Thyroid gland (tissue), 4 donors: Measurements from ENCODE around the gene PFN4. TPM values are rescaled to one million over a fixed set of nuclear protein-coding genes. Genes with fewer than 3 reads are reported as not detected.

Experiments used
- DNase-seq, 2 donors: peaks; one replicate each; pipeline ENCODE4 v3.0.0-alpha.2; 2019
- H3K27ac ChIP-seq, 3 donors: fragments of 200-600 bp; sonication (generic); 1 replicate in 2 of 3; 2 replicates in 1 of 3; pipeline ENCODE4 v1.5.1; 2016 to 2019; ENCODE audit warnings: mild to moderate bottlenecking in 1 of 3, moderate library complexity in 1 of 3
- H3K27me3 ChIP-seq: fragments of 200-600 bp; sonication (generic); one replicate; pipeline ENCODE4 v1.5.1; 2019
- H3K36me3 ChIP-seq, 2 donors: fragments of 200-600 bp; sonication (generic); one replicate each; pipeline ENCODE4 v1.5.1; 2016 to 2019
- H3K4me1 ChIP-seq, 2 donors: fragments of 200-600 bp; sonication (generic); one replicate each; pipeline ENCODE4 v1.5.1; 2017 to 2019
- H3K4me3 ChIP-seq, 3 donors: fragments of 200-600 bp; sonication (generic); replicated peaks in 1 of 3; 1 replicate in 2 of 3; 2 replicates in 1 of 3; pipeline ENCODE4 v1.5.1; 2016; ENCODE audit warnings: mild to moderate bottlenecking in 1 of 3
- H3K9me3 ChIP-seq: fragments of 200-600 bp; sonication (generic); one replicate; pipeline ENCODE4 v1.5.1; 2017
- CTCF ChIP-seq, 6 experiments: fragments of 200-600 bp in 3 of 6; fragments of 450-650 bp in 3 of 6; sonication (generic) in 3 of 6; IDR thresholded peaks; one replicate each; pipeline ENCODE4 v1.5.1; 2016 to 2019; ENCODE audit warnings: antibody characterized with exemption in 6 of 6, mild to moderate bottlenecking in 2 of 6, inconsistent platforms in 1 of 6, moderate library complexity in 1 of 6
- POLR2A ChIP-seq, 2 donors: fragments of 450-650 bp; IDR thresholded peaks; one replicate each; pipeline ENCODE4 v1.6.1; 2017; ENCODE audit warnings: antibody characterized with exemption in 2 of 2, mild to moderate bottlenecking in 2 of 2, moderate library complexity in 1 of 2
- WGBS, 2 donors: methylation state at CpG; one replicate each; pipeline ENCODE4 v1.1.5; 2017; 5-methylcytosine and 5-hydroxymethylcytosine counted together
- intact Hi-C: fragments of 100-400 bp; cut with DNase I; formaldehyde crosslinking; loops from one replicate; pipeline ENCODE4 v1.15.1; 2023
- total RNA-seq, 4 donors: library from RNA; depleted of rRNA; stranded (reverse); fragments of >200 nt; gene quantifications; one replicate each; pipeline ENCODE4 v1.2.3, GENCODE V29; 2016

The PFN4 gene
- total RNA-seq, 4 donors from 2014 or later = 1.0 to 3.5 (median 2.0) TPM; not detected in 1

- intact Hi-C loops = loop anchor here (10.0 kb wide), 1 partner anchor 137 kb away; no protein-coding TSS in a partner anchor
- Histone ChIP-seq H3K36me3 (peaks cover 11 to 36% of the 10 kb centered on the region in 2 donors), H3K27ac (no peak overlapping the region), H3K27me3 (no peaks in the 10 kb centered on the region), H3K9me3 (no peaks in the 10 kb centered on the region), H3K4me1 (peaks cover 0 to 10% of the 10 kb centered on the region in 2 donors), H3K4me3 (no peak overlapping the region)
- 92 to 95% methylated on average over 4 of the region's 4 CpGs for WGBS, 2 donors
- no peak for DNase-seq
- TF ChIP-seq POLR2A (IDR thresholded peaks at IDR 0.05) (no peak), CTCF (IDR thresholded peaks at IDR 0.05) (no peak)
Observed at GRCh38 chr2:24072259-24072658, 50.9 kb downstream of the PFN4 start.

- no peaks in the 10 kb centered on the region for H3K9me3 ChIP-seq
- DNase-seq = no peak
- H3K4me1 ChIP-seq = no peaks in the 10 kb centered on the region
- intact Hi-C loops = no loop called here
- peaks cover 16 to 36% of the 10 kb centered on the region in 2 donors for H3K36me3 ChIP-seq
- H3K27me3 ChIP-seq = no peaks in the 10 kb centered on the region
- no peak overlapping the region for H3K4me3 ChIP-seq
- no peak for TF ChIP-seq POLR2A (IDR thresholded peaks at IDR 0.05)
- no peak for TF ChIP-seq CTCF (IDR thresholded peaks at IDR 0.05)
- WGBS, 2 donors = 84 to 85% methylated on average over 2 of the region's 2 CpGs
- H3K27ac ChIP-seq = no peak overlapping the region
Observed at GRCh38 chr2:24065341-24065740, 57.8 kb downstream of the PFN4 start.

Other genes with a start within 250 kb of the PFN4 start
- gene ATAD2B, start 196.2 kb downstream of the PFN4 start, total RNA-seq = 10 to 100 TPM; 32.8 to 49.3 (median 37.3) TPM
- 10 to 100 TPM; 10.7 to 14.9 (median 13.7) TPM for gene UBXN2A, start 182.9 kb downstream of the PFN4 start, total RNA-seq
- not detected for gene MFSD2B, start 113.2 kb downstream of the PFN4 start, total RNA-seq
- 1 to 10 TPM; 3.0 to 6.0 (median 4.6) TPM for gene WDCP, start 75.9 kb downstream of the PFN4 start, total RNA-seq
- gene FKBP1B, start 73.6 kb downstream of the PFN4 start, total RNA-seq = 10 to 100 TPM in 1 of 4 donors, 1 to 10 TPM in 3; 5.8 to 15.5 (median 6.4) TPM
- 100 to 1,000 TPM in 2 of 4 donors, 10 to 100 TPM in 2; 86.1 to 157 (median 110) TPM for gene SF3B6, start 47.0 kb downstream of the PFN4 start, total RNA-seq
- 10 to 100 TPM; 14.5 to 38.4 (median 31.0) TPM for gene TP53I3, start 38.5 kb downstream of the PFN4 start, total RNA-seq
- gene FAM228B, start 135 bp upstream of the PFN4 start, total RNA-seq = 10 to 100 TPM; 19.4 to 44.5 (median 22.1) TPM
- 1 to 10 TPM; 1.3 to 2.0 (median 1.8) TPM for gene FAM228A, start 51.7 kb upstream of the PFN4 start, total RNA-seq
- 100 to 1,000 TPM; 107 to 198 (median 116) TPM for gene ITSN2, start 237.2 kb upstream of the PFN4 start, total RNA-seq